ENCODE results near the gene TNFSF13.

TNFSF13 gene

GRCh38 chr17:7558544-7559319 lies at the start of gene TNFSF13:
Gene TNFSF13, plus strand, starts transcription at chr17:7558750. Its CDS starts 290 bp downstream, at chr17:7559040.
- DNase-seq (ENCODE audit: extremely low spot score), result no peak

DNA sequence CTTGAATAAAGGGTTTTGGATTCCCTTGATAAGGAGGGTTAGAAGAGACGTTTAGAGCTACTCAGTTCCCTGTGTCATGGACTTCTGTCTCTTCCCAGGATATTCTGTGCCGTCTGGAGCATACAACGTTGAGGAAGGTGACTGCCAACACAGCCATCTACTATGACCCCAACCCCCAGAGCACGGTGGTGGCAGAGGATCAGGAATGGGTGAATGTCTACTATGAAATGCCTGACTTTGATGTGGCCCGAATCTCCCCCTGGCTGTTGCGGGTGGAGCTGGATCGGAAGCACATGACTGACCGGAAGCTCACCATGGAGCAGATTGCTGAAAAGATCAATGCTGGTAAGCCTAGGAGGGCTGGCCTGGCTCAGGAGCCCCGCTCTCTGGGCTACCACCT lies 49.7 kb upstream of the TNFSF13 start:
- TF ChIP-seq FOXA1 (IDR thresholded peaks at IDR 0.05) (no peak), ELF4 (IDR thresholded peaks at IDR 0.05) (no peak), HDGF (IDR thresholded peaks at IDR 0.05; ENCODE audit: borderline replicate concordance) (no peak), ARNT (IDR thresholded peaks at IDR 0.05) (no peak), SP1 (IDR thresholded peaks at IDR 0.05) (no peak), FOXK2 (IDR thresholded peaks at IDR 0.05) (no peak), FOXM1 (IDR thresholded peaks at IDR 0.05; ENCODE audit: borderline replicate concordance) (no peak), ZNF384 (IDR thresholded peaks at IDR 0.05) (no peak)
- POLR2A ChIA-PET, result interaction anchor here (1.0 to 2.8 kb wide), 3 partner anchors 23 to 105 kb away, joined by 3 to 9 read pairs (median 4); partner anchors contain the start of genes SENP3 and TMEM256
- CTCF ChIA-PET, result interaction anchor here (0.6 kb wide), 1 partner anchor 12 kb away, joined by 4 read pairs; no protein-coding TSS in a partner anchor
- no peak for DNase-seq (ENCODE audit: extremely low spot score)

More at GRCh38 chr17:7558544-7559319, at the start of gene TNFSF13:
- POLR2A ChIA-PET, result interaction anchor here (1.7 to 3.0 kb wide), 2 partner anchors 25 to 205 kb away, joined by 6 to 11 read pairs; partner anchors contain the start of gene MPDU1
- CTCF ChIA-PET, result no interaction called here
- TF ChIP-seq L3MBTL2 (conservative IDR thresholded peaks at IDR 0.05) (no peak), SUZ12 (IDR thresholded peaks at IDR 0.05) (no peak), FOXK2 (IDR thresholded peaks at IDR 0.05) (no peak), FOXM1 (IDR thresholded peaks at IDR 0.05; ENCODE audit: borderline replicate concordance) (no peak), NFRKB (IDR thresholded peaks at IDR 0.05) (no peak), ZNF384 (IDR thresholded peaks at IDR 0.05) (no peak), BHLHE40 (IDR thresholded peaks at IDR 0.05; ENCODE audit: borderline replicate concordance) (no peak), ARNT (IDR thresholded peaks at IDR 0.05) (no peak), SP1 (IDR thresholded peaks at IDR 0.05) (no peak), PKNOX1 (IDR thresholded peaks at IDR 0.05) (no peak), LEF1 (IDR thresholded peaks at IDR 0.05; ENCODE audit: borderline replicate concordance) (no peak), TARDBP (IDR thresholded peaks at IDR 0.05) (no peak), FOXA1 (IDR thresholded peaks at IDR 0.05) (no peak), HDGF (IDR thresholded peaks at IDR 0.05; ENCODE audit: borderline replicate concordance) (no peak), CTBP1 (IDR thresholded peaks at IDR 0.05; ENCODE audit: borderline replicate concordance) (no peak), ELF4 (IDR thresholded peaks at IDR 0.05) (no peak)

GRCh38 chr17:7509937-7510336 lies 48.6 kb upstream of the TNFSF13 start:
- no peak for DNase-seq (ENCODE audit: extremely low spot score)
- ChIA-PET CTCF (no interaction called here), POLR2A (interaction anchor here (0.7 to 2.8 kb wide), 3 partner anchors 13 to 51 kb away, joined by 3 to 9 read pairs (median 4); partner anchors contain the start of gene SENP3)
- TF ChIP-seq NFRKB (IDR thresholded peaks at IDR 0.05), result no peak
- TF ChIP-seq TARDBP (IDR thresholded peaks at IDR 0.05), result no peak
- TF ChIP-seq ELF4 (IDR thresholded peaks at IDR 0.05), result no peak
- no peak for TF ChIP-seq FOXA1 (IDR thresholded peaks at IDR 0.05)

- CTCF ChIA-PET, result no interaction called here
- POLR2A ChIA-PET, result interaction anchor here (1.3 kb wide), 1 partner anchor 49 kb away, joined by 5 read pairs; no protein-coding TSS in a partner anchor
- no peak for DNase-seq (ENCODE audit: extremely low spot score)
- TF ChIP-seq L3MBTL2 (conservative IDR thresholded peaks at IDR 0.05) (no peak), TARDBP (IDR thresholded peaks at IDR 0.05) (no peak)
Measured at GRCh38 chr17:7511108-7511507, 47.4 kb upstream of the TNFSF13 start.

DNA sequence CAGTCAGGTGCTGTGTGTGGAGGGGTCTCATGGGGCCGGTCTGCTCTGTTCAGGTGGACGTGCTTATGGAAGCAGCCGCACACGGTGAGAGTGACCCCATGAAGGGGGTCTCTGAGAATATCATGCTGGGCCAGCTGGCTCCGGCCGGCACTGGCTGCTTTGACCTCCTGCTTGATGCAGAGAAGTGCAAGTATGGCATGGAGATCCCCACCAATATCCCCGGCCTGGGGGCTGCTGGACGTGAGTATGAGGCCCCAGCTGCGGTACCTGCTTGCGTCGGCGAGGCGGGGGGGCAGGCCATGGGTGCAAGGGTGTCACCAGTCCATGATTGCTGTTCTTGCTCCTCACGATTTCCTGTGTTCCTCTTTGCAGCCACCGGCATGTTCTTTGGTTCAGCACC lies 46.4 kb upstream of the TNFSF13 start:
- POLR2A ChIA-PET, result no interaction called here
- no peak for DNase-seq (ENCODE audit: extremely low spot score)

More for the DNA sequence above, 46.4 kb upstream of the TNFSF13 start:
- TF ChIP-seq HDGF (IDR thresholded peaks at IDR 0.05; ENCODE audit: borderline replicate concordance) (no peak), ZNF384 (IDR thresholded peaks at IDR 0.05) (no peak), PKNOX1 (IDR thresholded peaks at IDR 0.05) (no peak), LEF1 (IDR thresholded peaks at IDR 0.05; ENCODE audit: borderline replicate concordance) (no peak), FOXA1 (IDR thresholded peaks at IDR 0.05) (no peak), TARDBP (IDR thresholded peaks at IDR 0.05) (no peak), ELF4 (IDR thresholded peaks at IDR 0.05) (no peak), SP1 (IDR thresholded peaks at IDR 0.05) (no peak), NFRKB (IDR thresholded peaks at IDR 0.05) (no peak), FOXM1 (IDR thresholded peaks at IDR 0.05; ENCODE audit: borderline replicate concordance) (no peak), SUZ12 (IDR thresholded peaks at IDR 0.05) (no peak), FOXK2 (IDR thresholded peaks at IDR 0.05) (no peak), L3MBTL2 (conservative IDR thresholded peaks at IDR 0.05) (no peak), ARNT (IDR thresholded peaks at IDR 0.05) (no peak), CTBP1 (IDR thresholded peaks at IDR 0.05; ENCODE audit: borderline replicate concordance) (no peak), BHLHE40 (IDR thresholded peaks at IDR 0.05; ENCODE audit: borderline replicate concordance) (no peak)
- CTCF ChIA-PET, result no interaction called here

All from HEK293T (cell line).